Endothelial cell (in vitro differentiated cells): ENCODE results near the gene TRAPPC3L. TPM values are rescaled to one million over a fixed set of nuclear protein-coding genes. Genes with fewer than 3 reads are reported as not detected.

Source experiments
- DNase-seq: peaks from one replicate; pipeline ENCODE4 v3.0.0; 2021; ENCODE audit warnings: low spot score
- H3K27ac Mint-ChIP-seq: one replicate; pipeline ENCODE4 v1.8.0; 2021; ENCODE audit warnings: mixed read lengths, inconsistent platforms; ENCODE audit not compliant: unreplicated experiment
- H3K27me3 Mint-ChIP-seq: one replicate; pipeline ENCODE4 v1.8.0; 2021; ENCODE audit warnings: mild to moderate bottlenecking, moderate library complexity, mixed read lengths, inconsistent platforms; ENCODE audit not compliant: unreplicated experiment
- H3K36me3 Mint-ChIP-seq: one replicate; pipeline ENCODE4 v1.8.0; 2021; ENCODE audit warnings: mild to moderate bottlenecking, low read depth, mixed read lengths, inconsistent platforms; ENCODE audit not compliant: unreplicated experiment
- H3K4me1 Mint-ChIP-seq: one replicate; pipeline ENCODE4 v1.8.0; 2021; ENCODE audit warnings: mild to moderate bottlenecking, mixed read lengths, inconsistent platforms; ENCODE audit not compliant: unreplicated experiment
- H3K4me3 Mint-ChIP-seq: one replicate; pipeline ENCODE4 v1.8.0; 2021; ENCODE audit warnings: mild to moderate bottlenecking, mixed read lengths, inconsistent platforms; ENCODE audit not compliant: unreplicated experiment
- H3K9me3 Mint-ChIP-seq: one replicate; pipeline ENCODE4 v1.8.0; 2021; ENCODE audit warnings: mixed read lengths, inconsistent platforms; ENCODE audit not compliant: unreplicated experiment
- total RNA-seq: library from RNA; stranded (reverse); fragmentation: NEBNext Ultra II Directional; extraction: Animal tissue kit (Norgen Biotek cat#: 25700); gene quantifications from one replicate; pipeline ENCODE4 v1.2.1, GENCODE V29; 2021; ENCODE audit not compliant: unreplicated experiment
- TF ChIP-seq, protein P1 (sequence below): fragments of 200-600 bp; sonication (generic); IDR thresholded peaks from one replicate; pipeline ENCODE4 v1.5.0; 2021; ENCODE audit warnings: antibody characterized with exemption; ENCODE audit not compliant: unreplicated experiment

The TRAPPC3L gene
- total RNA-seq, 1 donor from 2014 or later, result not detected

DNA sequence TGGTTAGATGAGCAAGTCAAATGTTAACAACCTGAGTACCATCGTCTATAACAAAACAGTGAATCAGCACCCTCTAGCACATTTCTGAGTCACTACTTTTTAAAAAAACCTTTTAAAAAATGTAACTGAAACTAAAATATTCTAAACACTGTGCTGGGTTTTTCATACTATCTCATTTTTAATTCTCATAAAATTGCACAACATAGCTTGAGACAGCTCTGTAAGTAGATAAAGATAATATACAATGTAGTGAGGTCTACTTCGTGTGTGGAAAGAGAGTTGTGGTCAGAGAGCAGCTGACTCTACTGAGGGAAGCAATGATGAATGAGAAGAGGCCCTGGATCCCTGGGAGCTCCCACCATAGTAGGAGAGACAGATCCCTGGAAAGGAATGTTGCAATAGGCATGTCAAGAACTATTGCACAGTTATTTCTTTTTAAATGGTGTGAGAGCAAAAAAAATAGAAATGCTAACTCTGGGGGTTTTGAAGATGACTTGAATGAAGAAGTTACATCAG is 97.9 kb downstream of the TRAPPC3L start:
- TF ChIP-seq, protein P1, sequence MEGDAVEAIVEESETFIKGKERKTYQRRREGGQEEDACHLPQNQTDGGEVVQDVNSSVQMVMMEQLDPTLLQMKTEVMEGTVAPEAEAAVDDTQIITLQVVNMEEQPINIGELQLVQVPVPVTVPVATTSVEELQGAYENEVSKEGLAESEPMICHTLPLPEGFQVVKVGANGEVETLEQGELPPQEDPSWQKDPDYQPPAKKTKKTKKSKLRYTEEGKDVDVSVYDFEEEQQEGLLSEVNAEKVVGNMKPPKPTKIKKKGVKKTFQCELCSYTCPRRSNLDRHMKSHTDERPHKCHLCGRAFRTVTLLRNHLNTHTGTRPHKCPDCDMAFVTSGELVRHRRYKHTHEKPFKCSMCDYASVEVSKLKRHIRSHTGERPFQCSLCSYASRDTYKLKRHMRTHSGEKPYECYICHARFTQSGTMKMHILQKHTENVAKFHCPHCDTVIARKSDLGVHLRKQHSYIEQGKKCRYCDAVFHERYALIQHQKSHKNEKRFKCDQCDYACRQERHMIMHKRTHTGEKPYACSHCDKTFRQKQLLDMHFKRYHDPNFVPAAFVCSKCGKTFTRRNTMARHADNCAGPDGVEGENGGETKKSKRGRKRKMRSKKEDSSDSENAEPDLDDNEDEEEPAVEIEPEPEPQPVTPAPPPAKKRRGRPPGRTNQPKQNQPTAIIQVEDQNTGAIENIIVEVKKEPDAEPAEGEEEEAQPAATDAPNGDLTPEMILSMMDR, result no peak
- no peak overlapping the region for H3K4me3 Mint-ChIP-seq
- H3K36me3 Mint-ChIP-seq, result no peaks in the 10 kb centered on the region
- peaks cover 3% of the 10 kb centered on the region for H3K27me3 Mint-ChIP-seq
- no peaks in the 10 kb centered on the region for H3K9me3 Mint-ChIP-seq
- no peak for DNase-seq
- no peak overlapping the region for H3K27ac Mint-ChIP-seq
- H3K4me1 Mint-ChIP-seq, result peaks cover 57% of the 10 kb centered on the region

DNA sequence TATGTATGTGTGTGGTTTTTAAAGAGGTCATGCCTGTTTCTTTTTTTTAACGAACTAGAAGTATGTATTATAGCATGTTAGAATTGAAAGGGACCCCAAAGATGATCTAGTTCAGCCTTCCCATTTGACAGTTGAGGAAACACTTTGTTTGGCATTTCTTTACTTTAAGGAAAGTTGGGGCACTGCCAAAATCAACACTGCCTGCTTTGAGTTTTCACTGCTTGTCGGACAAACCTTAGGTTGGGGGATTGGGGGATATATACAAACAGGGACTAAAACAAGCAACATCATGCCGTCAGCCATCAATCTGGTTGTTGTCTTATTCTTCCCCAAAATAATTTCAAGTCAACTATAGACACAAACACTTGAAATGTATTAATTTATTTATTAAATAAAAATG is 98.4 kb downstream of the TRAPPC3L start:
- H3K4me3 Mint-ChIP-seq, result no peak overlapping the region
- no peaks in the 10 kb centered on the region for H3K36me3 Mint-ChIP-seq
- H3K27ac Mint-ChIP-seq, result no peak overlapping the region
- no peaks in the 10 kb centered on the region for H3K9me3 Mint-ChIP-seq
- TF ChIP-seq, protein P1, result no peak
- H3K27me3 Mint-ChIP-seq, result peaks cover 5% of the 10 kb centered on the region
- peaks cover 59% of the 10 kb centered on the region for H3K4me1 Mint-ChIP-seq
- DNase-seq, result no peak

DNA sequence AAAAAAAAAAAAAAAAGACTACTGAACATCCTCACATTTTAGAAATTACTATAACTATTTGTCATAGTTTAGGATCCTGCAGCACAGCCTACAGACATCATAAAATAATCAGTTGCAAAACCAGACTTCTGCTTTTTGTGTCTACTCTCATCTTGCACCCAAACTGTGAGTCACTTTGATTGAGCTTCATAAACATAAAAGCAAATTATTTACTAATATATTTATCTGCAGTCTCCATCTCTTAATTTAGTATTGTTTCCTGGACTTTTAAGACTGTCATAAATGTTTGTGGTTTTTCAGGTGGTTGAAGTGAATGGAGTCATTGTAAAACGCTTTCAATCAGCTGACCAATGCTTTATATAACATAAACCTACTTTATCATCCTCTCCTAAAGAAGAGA is 99.1 kb downstream of the TRAPPC3L start:
- H3K27me3 Mint-ChIP-seq, result peaks cover 5% of the 10 kb centered on the region
- H3K9me3 Mint-ChIP-seq, result no peaks in the 10 kb centered on the region
- H3K4me3 Mint-ChIP-seq, result no peak overlapping the region
- H3K27ac Mint-ChIP-seq, result no peak overlapping the region
- TF ChIP-seq, protein P1, result no peak
- no peak for DNase-seq
- H3K4me1 Mint-ChIP-seq, result peaks cover 59% of the 10 kb centered on the region
- no peaks in the 10 kb centered on the region for H3K36me3 Mint-ChIP-seq

DNA sequence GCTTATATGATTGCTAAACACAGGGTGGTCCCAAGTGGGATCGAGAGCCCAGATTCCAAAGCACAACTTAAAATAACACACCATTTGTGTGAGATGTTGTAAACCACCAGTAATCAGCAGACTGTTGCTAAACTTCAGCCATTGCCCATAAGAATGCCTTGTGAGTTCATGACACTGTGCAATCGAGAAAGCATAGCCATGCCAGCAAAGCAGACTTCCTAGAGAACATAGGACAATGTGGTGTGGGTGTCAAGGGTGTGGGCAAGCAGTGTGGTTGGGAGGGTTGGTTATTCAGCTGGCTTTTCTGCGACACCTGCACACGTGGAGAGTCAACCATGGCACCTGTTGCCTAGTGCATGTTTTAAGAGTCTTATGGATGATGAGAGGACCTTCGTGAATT is 100.4 kb downstream of the TRAPPC3L start:
- peaks cover 50% of the 10 kb centered on the region for H3K4me1 Mint-ChIP-seq
- H3K9me3 Mint-ChIP-seq, result no peaks in the 10 kb centered on the region
- TF ChIP-seq, protein P1, result no peak
- no peak overlapping the region for H3K4me3 Mint-ChIP-seq
- H3K27ac Mint-ChIP-seq, result no peak overlapping the region
- peaks cover 5% of the 10 kb centered on the region for H3K27me3 Mint-ChIP-seq
- H3K36me3 Mint-ChIP-seq, result no peaks in the 10 kb centered on the region
- no peak for DNase-seq

Other genes starting within 250 kb of the TRAPPC3L start
- gene DSE, start 174.7 kb downstream of the TRAPPC3L start, total RNA-seq, result 26.5 TPM
- 1.3 TPM for gene CALHM6, start 84.3 kb downstream of the TRAPPC3L start, total RNA-seq
- 7.2 TPM for gene CALHM5, start 34.0 kb downstream of the TRAPPC3L start, total RNA-seq
- gene CALHM4, start 8.1 kb upstream of the TRAPPC3L start, total RNA-seq, result not detected
- gene RWDD1, start 25.8 kb upstream of the TRAPPC3L start, total RNA-seq, result 38.0 TPM
- 1.3 TPM for gene RSPH4A, start 70.8 kb upstream of the TRAPPC3L start, total RNA-seq
- gene ZUP1, start 123.1 kb upstream of the TRAPPC3L start, total RNA-seq, result 21.2 TPM
- 11.4 TPM for gene KPNA5, start 135.5 kb upstream of the TRAPPC3L start, total RNA-seq
- 1.5 TPM for gene FAM162B, start 220.0 kb upstream of the TRAPPC3L start, total RNA-seq